H1 (cell line): ENCODE data around the gene MAGIX. TPM values are rescaled to one million over a fixed set of nuclear protein-coding genes. Genes with fewer than 3 reads are reported as not detected.

ENCODE experiments used
- CREB1 ChIP-seq: IDR thresholded peaks from 2 replicates; pipeline ENCODE4 v1.6.1; 2012; ENCODE audit warnings: inconsistent platforms
- JUN ChIP-seq: IDR thresholded peaks from 2 replicates; pipeline ENCODE4 v1.6.1; 2011; ENCODE audit warnings: low read depth, mild to moderate bottlenecking, improper control_type of control experiment, low read length
- RAD21 ChIP-seq, 2 experiments: IDR thresholded peaks in 1 of 2; conservative IDR thresholded peaks in 1 of 2; 2 replicates each; pipeline ENCODE4 v1.6.1; 2011; ENCODE audit warnings: low read depth in 2 of 2, low read length in 2 of 2, improper control_type of control experiment in 1 of 2, inconsistent platforms in 1 of 2, mild to moderate bottlenecking in 1 of 2, moderate library complexity in 1 of 2
- RBBP5 ChIP-seq: IDR thresholded peaks from 2 replicates; pipeline ENCODE4 v1.7.1; 2012; ENCODE audit warnings: low read depth, mild to moderate bottlenecking, inconsistent platforms, low read length, moderate library complexity, borderline replicate concordance
- TAF1 ChIP-seq: IDR thresholded peaks from 2 replicates; pipeline ENCODE4 v1.6.1; 2011; ENCODE audit warnings: mild to moderate bottlenecking, low read depth, low read length
- TAF7 ChIP-seq: optimal IDR thresholded peaks from 2 replicates; pipeline ENCODE3; 2011; ENCODE audit warnings: low read depth, mild to moderate bottlenecking, inconsistent platforms, low read length, moderate library complexity, borderline replicate concordance
- polyA plus RNA-seq, 7 experiments: library from polyadenylated mRNA; depleted of rRNA in 3 of 7; stranded (reverse) in 5 of 7; unstranded in 2 of 7; fragments of >200 nt in 5 of 7; fragments of 200-250 nt in 2 of 7; gene quantifications; 1 replicate in 5 of 7; 2 replicates in 1 of 7; 4 replicates in 1 of 7; pipeline versions ENCODE4 v1.2.1 to v1.2.3, GENCODE V29; 2011 to 2013; ENCODE audit warnings: missing spikeins in 2 of 7, mixed read lengths in 2 of 7
- total RNA-seq: library from RNA; stranded (reverse); fragmentation: NEBNext Ultra II Directional; extraction: Animal tissue kit (Norgen Biotek cat#: 25700); gene quantifications from 2 replicates; pipeline ENCODE4 v1.2.1, GENCODE V29; 2021

Gene MAGIX
- total and polyA plus RNA-seq, 2 of the 8 experiments (the other 6 are each of a cell fraction or from before 2014, with no cell fraction given): 0.37 to 1.1 TPM

GRCh38 chrX:49184294-49185281 is 22.0 kb downstream of the MAGIX start (continued):
- TF ChIP-seq TAF7: peak; percentile 60
- TF ChIP-seq JUN: no peak
- no peak for TF ChIP-seq RBBP5
- TF ChIP-seq RAD21 (IDR thresholded peaks at IDR 0.05 in 1 of 2, conservative IDR thresholded peaks at IDR 0.05 in 1 of 2; ENCODE audit: low read depth in 2 of 2, low read length in 2 of 2): peak; percentile 27 to 38; a peak in 2 of 4 replicates
- TF ChIP-seq TAF1: peak; percentile 70
- 0 out of 2 replicates have a peak, but pooled peaks have one; percentile 15 for TF ChIP-seq CREB1
- TF ChIP-seq, all 59 proteins: peak for 7
